Measurements from ENCODE around the gene AMY1B. TPM values are rescaled to one million over a fixed set of nuclear protein-coding genes. Genes with fewer than 3 reads are reported as not detected.
"Not testable (repeated sequence)": the region's sequence is repeated elsewhere in the genome, so short reads cannot be mapped to it uniquely, and the experiment has no call there.

Gene AMY1B
- polyA plus RNA-seq (2013, experiment 1 of 2; ENCODE audit: insufficient read length): not detected
- not detected for polyA plus RNA-seq (2013, experiment 2 of 2; ENCODE audit: insufficient read length)

DNA sequence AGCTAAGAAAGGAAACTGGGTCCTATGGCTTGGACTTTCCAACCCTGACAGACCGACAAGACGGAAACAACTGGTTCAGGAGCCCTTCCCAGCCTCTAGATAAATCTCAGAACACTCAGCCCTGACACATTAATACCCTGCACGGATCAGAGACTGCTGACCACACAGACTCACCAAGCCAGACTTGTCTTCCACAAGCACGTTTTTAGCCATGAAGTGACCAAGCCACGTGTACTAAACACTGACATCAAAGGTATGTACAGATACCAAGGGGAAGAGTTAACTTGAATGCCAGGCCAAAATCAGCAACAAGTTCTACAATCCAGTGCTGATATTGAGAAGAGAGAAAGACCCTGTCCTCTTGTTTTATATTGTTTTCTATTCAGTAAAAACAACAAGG lies at the start of gene AMY1B:
TSS of gene AMY1B (minus strand) at position 101 of the 400 bp plus-strand sequence. CDS start 571 bp downstream, outside the sequence.
- DNase-seq: not testable (repeated sequence)

GRCh38 chr1:103745040-103745439 lies 49.0 kb upstream of the AMY1B start:
- DNase-seq: not testable (repeated sequence)

GRCh38 chr1:103744449-103744848 lies 48.4 kb upstream of the AMY1B start:
- not testable (repeated sequence) for DNase-seq

DNA sequence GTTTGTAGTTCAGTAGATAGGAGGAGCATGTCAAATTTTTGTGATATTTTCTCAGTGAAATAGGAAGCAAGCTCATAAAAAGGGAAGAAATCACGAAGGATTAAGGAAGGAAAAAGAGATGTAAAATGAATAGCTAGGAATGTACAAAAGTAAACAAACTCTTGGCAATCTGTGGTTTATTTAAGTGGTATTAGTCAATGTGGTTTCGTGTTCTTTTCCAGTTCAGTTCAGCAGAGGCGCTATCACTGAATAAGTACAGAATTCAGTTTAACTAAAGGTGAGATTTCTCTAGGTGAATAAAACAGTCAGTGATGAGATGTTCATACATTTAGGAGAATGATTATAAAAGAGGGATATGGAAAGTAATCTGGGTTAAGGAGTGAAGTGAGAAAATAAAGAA lies 42.0 kb upstream of the AMY1B start:
- DNase-seq: not testable (repeated sequence)

GRCh38 chr1:103735334-103735733 lies 39.3 kb upstream of the AMY1B start:
- not testable (repeated sequence) for DNase-seq

DNA sequence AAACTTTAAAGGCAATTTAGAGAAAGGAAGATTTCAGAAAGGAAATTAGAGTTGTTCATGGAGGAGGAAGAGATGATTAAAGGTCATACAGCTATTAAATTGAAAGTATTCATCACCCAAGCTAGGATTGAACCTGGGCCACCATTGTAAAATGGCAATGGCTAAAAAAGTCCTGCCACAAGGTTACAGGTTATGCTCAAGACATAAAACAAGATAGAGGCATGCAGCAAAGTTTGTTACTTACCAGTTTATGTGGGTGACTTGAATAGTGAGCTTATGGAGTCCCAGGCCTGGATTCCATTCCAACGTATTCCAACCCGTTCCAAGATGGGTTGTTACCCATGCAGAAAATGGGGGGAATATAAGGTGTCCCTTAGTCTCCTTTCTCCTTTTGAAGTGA lies 25.5 kb upstream of the AMY1B start:
- DNase-seq: not testable (repeated sequence)

DNA sequence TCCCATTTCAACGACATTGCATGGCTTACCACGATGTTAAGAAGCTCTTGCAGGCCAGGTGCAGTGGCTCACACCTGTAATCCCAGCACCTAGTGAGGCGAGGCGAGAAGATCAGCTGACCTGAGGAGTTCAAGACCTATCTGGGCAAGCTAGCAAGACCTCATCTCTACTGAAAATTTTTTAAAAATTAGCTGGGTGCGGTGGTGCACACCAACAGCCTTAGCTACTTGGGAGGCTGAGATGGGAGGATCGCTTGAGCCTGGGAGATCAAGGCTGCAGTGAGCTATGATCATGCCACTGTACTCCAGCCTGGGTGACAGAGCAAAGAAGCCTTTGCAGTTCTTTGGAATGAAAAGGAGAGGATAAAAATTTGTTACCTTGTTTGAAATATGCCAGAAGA lies 21.4 kb upstream of the AMY1B start:
- not testable (repeated sequence) for DNase-seq

DNA sequence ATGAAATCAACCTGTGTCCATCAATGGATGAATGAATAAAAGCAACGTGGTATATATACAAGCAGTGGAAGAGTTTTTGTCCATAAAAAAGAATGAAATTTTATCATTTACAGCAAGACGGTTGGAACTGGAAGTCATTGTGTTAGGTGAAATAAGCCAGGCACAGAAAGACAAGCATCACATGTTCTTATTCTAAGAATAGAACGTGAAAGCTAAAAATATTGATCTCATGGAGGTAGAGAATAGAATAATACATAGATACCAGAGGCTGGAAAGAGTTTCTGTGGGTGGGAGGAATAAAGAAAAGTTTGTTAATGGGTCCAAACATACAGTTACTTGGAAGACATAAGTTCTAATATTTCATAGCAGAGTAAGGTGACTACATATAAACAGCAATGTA lies 14.4 kb upstream of the AMY1B start:
- DNase-seq: not testable (repeated sequence)

GRCh38 chr1:103707670-103708069 lies 11.7 kb upstream of the AMY1B start:
- DNase-seq: not testable (repeated sequence)

DNA sequence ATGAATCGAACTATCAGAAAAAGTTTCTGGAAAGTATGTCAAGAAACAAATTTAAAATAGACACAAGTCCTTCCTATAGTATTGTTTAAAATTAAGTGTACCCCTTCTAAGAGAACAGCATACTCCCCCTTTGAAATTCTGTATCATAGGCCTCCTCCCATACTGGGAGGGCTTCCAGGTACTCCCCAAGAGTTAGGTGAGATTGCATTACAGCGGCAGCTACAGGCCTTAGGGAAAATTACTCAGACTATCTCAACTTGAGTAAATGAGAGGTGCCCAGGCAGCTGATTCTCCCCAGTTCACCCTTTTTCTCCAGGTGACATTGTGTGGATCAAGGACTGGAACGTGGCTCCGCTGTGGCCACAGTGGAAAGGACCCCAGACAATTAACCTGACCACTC lies 5.2 kb upstream of the AMY1B start:
- DNase-seq: not testable (repeated sequence)

DNA sequence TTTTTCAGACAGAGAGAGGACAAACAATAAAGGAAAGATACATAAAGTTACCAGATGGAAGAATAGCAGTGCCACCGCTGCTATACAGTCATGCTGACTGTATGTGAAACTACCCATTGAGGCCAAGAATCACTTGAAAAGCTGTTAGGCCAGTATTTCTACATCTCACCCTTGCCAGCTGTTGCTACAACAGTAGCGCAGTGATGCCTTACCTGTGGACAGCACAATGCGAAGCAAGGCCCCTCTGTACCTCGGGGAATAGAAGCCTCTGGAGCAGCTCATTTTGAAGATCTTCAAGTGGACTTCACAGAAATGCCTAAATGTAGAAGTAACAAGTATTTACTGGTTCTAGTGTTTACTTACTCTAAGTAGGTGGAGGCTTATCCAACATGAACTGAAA lies 4.7 kb upstream of the AMY1B start:
- DNase-seq: not testable (repeated sequence)

DNA sequence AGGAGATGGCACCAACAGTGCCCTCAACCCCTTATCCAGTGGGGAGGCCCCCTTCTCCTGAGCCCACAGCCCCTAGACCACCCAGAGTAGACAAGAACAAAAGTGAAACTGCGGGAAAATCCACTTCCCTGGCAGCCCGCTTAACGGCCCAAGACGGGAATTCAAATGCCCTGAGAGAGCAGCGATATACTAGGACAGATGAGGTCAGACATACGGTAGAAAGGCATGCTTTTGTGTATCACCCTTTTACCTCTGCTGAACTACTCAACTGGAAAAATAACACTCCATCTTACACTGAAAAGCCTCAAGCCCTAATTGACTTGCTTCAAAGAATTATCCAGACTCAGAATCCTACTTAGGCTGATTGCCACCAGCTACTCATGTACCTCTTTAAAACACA lies 1.4 kb upstream of the AMY1B start:
- not testable (repeated sequence) for DNase-seq

- DNase-seq: not testable (repeated sequence)
Measured at GRCh38 chr1:103676335-103676734, 19.7 kb downstream of the AMY1B start.

- DNase-seq: not testable (repeated sequence)
Measured at GRCh38 chr1:103655460-103655859, 40.5 kb downstream of the AMY1B start, which contains the start of gene AMY1A. AMY1A (plus strand) TSS chr1:103655760; CDS start chr1:103656331, 571 bp downstream.

GRCh38 chr1:103654133-103654532 lies 41.9 kb downstream of the AMY1B start:
- DNase-seq: not testable (repeated sequence)

DNA sequence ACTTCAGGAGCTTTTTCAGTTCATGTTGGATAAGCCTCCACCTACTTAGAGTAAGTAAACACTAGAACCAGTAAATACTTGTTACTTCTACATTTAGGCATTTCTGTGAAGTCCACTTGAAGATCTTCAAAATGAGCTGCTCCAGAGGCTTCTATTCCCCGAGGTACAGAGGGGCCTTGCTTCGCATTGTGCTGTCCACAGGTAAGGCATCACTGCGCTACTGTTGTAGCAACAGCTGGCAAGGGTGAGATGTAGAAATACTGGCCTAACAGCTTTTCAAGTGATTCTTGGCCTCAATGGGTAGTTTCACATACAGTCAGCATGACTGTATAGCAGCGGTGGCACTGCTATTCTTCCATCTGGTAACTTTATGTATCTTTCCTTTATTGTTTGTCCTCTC lies 45.1 kb downstream of the AMY1B start:
- not testable (repeated sequence) for DNase-seq

DNA sequence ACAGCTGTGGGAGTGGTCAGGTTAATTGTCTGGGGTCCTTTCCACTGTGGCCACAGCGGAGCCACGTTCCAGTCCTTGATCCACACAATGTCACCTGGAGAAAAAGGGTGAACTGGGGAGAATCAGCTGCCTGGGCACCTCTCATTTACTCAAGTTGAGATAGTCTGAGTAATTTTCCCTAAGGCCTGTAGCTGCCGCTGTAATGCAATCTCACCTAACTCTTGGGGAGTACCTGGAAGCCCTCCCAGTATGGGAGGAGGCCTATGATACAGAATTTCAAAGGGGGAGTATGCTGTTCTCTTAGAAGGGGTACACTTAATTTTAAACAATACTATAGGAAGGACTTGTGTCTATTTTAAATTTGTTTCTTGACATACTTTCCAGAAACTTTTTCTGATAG lies 45.7 kb downstream of the AMY1B start:
- not testable (repeated sequence) for DNase-seq

DNA sequence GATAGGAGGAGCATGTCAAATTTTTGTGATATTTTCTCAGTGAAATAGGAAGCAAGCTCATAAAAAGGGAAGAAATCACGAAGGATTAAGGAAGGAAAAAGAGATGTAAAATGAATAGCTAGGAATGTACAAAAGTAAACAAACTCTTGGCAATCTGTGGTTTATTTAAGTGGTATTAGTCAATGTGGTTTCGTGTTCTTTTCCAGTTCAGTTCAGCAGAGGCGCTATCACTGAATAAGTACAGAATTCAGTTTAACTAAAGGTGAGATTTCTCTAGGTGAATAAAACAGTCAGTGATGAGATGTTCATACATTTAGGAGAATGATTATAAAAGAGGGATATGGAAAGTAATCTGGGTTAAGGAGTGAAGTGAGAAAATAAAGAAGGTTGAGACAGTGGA lies 52.1 kb downstream of the AMY1B start:
- not testable (repeated sequence) for DNase-seq

GRCh38 chr1:103641194-103641593 lies 54.8 kb downstream of the AMY1B start:
- DNase-seq: not testable (repeated sequence)
